H1 (cell line): Measurements from ENCODE around the gene PARD3. TPM values are rescaled to one million over a fixed set of nuclear protein-coding genes. Genes with fewer than 3 reads are reported as not detected.

Experiments
- CTCF ChIA-PET: fragments of 300-600 bp; sonication (Branson Sonifier 250); formaldehyde crosslinking; loops from one replicate; lab custom pipeline; 2021; ENCODE audit not compliant: partially characterized antibody; lab: Charles Lee
- POLR2A ChIA-PET: fragments of 300-600 bp; sonication (Branson Sonifier 250); formaldehyde crosslinking; loops from one replicate; lab custom pipeline; 2021; ENCODE audit warnings: inconsistent platforms; ENCODE audit not compliant: partially characterized antibody; lab: Charles Lee
- DNase-seq, 2 experiments: peaks; one replicate each; pipeline versions ENCODE4 v3.0.0 to v3.0.0-alpha.2; 2010 to 2022; ENCODE audit warnings: low spot score in 2 of 2, low read depth in 1 of 2, mixed read lengths in 1 of 2
- FAIRE-seq: peaks from 2 replicates; lab custom pipeline; 2011; peaks lifted over from hg19 to GRCh38; lab: Jason Lieb, UNC
- H2AFZ ChIP-seq: 2 replicates; pipeline ENCODE4 v1.8.1; 2012; ENCODE audit warnings: low read length, inconsistent platforms
- H2AK5ac ChIP-seq: 2 replicates; pipeline ENCODE4 v1.6.1; 2013; ENCODE audit warnings: low read depth, low read length
- H2BK120ac ChIP-seq: replicated peaks from 2 replicates; pipeline ENCODE3; 2013; ENCODE audit warnings: low read depth, low read length, inconsistent platforms
- H2BK12ac ChIP-seq: 2 replicates; pipeline ENCODE4 v1.6.1; 2013; ENCODE audit warnings: low read depth, low read length
- H2BK15ac ChIP-seq: 2 replicates; pipeline ENCODE4 v1.6.1; 2013; ENCODE audit warnings: low read length
- H2BK20ac ChIP-seq: 2 replicates; pipeline ENCODE4 v1.6.1; 2013; ENCODE audit warnings: low read length
- H2BK5ac ChIP-seq: 2 replicates; pipeline ENCODE4 v1.6.1; 2013; ENCODE audit warnings: low read depth, low read length
- H3K14ac ChIP-seq: 2 replicates; pipeline ENCODE4 v1.6.1; 2013; ENCODE audit warnings: inconsistent platforms; ENCODE audit not compliant: insufficient read length
- H3K18ac ChIP-seq: 2 replicates; pipeline ENCODE4 v1.6.1; 2013; ENCODE audit warnings: low read length; ENCODE audit errors: extremely low read depth
- H3K23ac ChIP-seq: 2 replicates; pipeline ENCODE4 v1.6.1; 2013; ENCODE audit warnings: inconsistent platforms; ENCODE audit not compliant: insufficient read length
- H3K23me2 ChIP-seq: 2 replicates; pipeline ENCODE4 v1.6.1; 2013; ENCODE audit warnings: low read depth, low read length
- H3K27ac ChIP-seq: 2 replicates; pipeline ENCODE4 v1.6.1; 2011; ENCODE audit warnings: low read depth, low read length, inconsistent platforms
- H3K27me3 ChIP-seq, 4 experiments: replicated peaks in 1 of 4; 1 replicate in 1 of 4; 2 replicates in 3 of 4; pipeline versions ENCODE4 v1.6.1 to v1.8.1; 2011 to 2013; ENCODE audit warnings: low read length in 3 of 4, mild to moderate bottlenecking in 3 of 4, inconsistent platforms in 2 of 4, mixed read lengths in 2 of 4, moderate library complexity in 1 of 4; ENCODE audit not compliant: control insufficient read depth in 3 of 4, insufficient read depth in 3 of 4; ENCODE audit errors: extremely low read depth in 1 of 4
- H3K36me3 ChIP-seq, 4 experiments: 2 replicates each; pipeline versions ENCODE4 v1.6.1 to v1.8.1; 2011 to 2013; ENCODE audit warnings: mild to moderate bottlenecking in 4 of 4, low read length in 3 of 4, moderate library complexity in 2 of 4, control low read depth in 1 of 4, inconsistent platforms in 1 of 4; ENCODE audit not compliant: insufficient read depth in 4 of 4, control insufficient read depth in 2 of 4
- H3K4ac ChIP-seq: replicated peaks from 2 replicates; pipeline ENCODE3; 2013; ENCODE audit warnings: low read length, low read depth, mixed read lengths, inconsistent platforms; ENCODE audit not compliant: insufficient read length
- H3K4me1 ChIP-seq, 4 experiments: replicated peaks in 1 of 4; 1 replicate in 1 of 4; 2 replicates in 3 of 4; pipeline versions ENCODE4 v1.6.1 to v1.8.1; 2011 to 2013; ENCODE audit warnings: low read length in 3 of 4, inconsistent platforms in 2 of 4, mixed read lengths in 1 of 4; ENCODE audit not compliant: insufficient read depth in 4 of 4, control insufficient read depth in 3 of 4
- H3K4me2 ChIP-seq, 2 experiments: 2 replicates each; pipeline versions ENCODE4 v1.6.1 to v1.8.1; 2011 to 2013; ENCODE audit warnings: low read depth in 2 of 2, low read length in 2 of 2, control low read depth in 1 of 2, inconsistent platforms in 1 of 2, mild to moderate bottlenecking in 1 of 2; ENCODE audit not compliant: insufficient read depth in 1 of 2
- H3K4me3 ChIP-seq, 4 experiments: fragments of 200-600, 300-600 bp in 1 of 4; sonication (generic), shearing (Covaris generic), sonication (Bioruptor Twin) in 1 of 4; 2 replicates each; pipeline versions ENCODE4 v1.5.1 to v1.8.1; 2011 to 2016; ENCODE audit warnings: low read length in 4 of 4, low read depth in 3 of 4, control low read depth in 2 of 4, inconsistent platforms in 2 of 4, mild to moderate bottlenecking in 2 of 4, mixed read lengths in 1 of 4, moderate library complexity in 1 of 4; ENCODE audit not compliant: insufficient read depth in 2 of 4; ENCODE audit errors: extremely low read depth in 1 of 4
- H3K56ac ChIP-seq: replicated peaks from 2 replicates; pipeline ENCODE3; 2013; ENCODE audit warnings: low read depth, mild to moderate bottlenecking, mixed read lengths, low read length, inconsistent platforms; ENCODE audit not compliant: insufficient read length
- H3K79me1 ChIP-seq: 2 replicates; pipeline ENCODE4 v1.6.1; 2013; ENCODE audit warnings: low read depth, low read length, control low read depth
- H3K79me2 ChIP-seq, 2 experiments: 2 replicates each; pipeline versions ENCODE4 v1.6.1 to v1.8.1; 2012 to 2013; ENCODE audit warnings: low read length in 2 of 2, mild to moderate bottlenecking in 2 of 2, inconsistent platforms in 1 of 2; ENCODE audit not compliant: insufficient read depth in 2 of 2, control insufficient read depth in 1 of 2
- H3K9ac ChIP-seq, 4 experiments: replicated peaks in 1 of 4; 1 replicate in 1 of 4; 2 replicates in 3 of 4; pipeline versions ENCODE4 v1.6.1 to v1.8.1; 2011 to 2013; ENCODE audit warnings: low read depth in 3 of 4, low read length in 3 of 4, control low read depth in 2 of 4, mild to moderate bottlenecking in 2 of 4, moderate library complexity in 2 of 4, inconsistent platforms in 1 of 4; ENCODE audit errors: extremely low read depth in 1 of 4
- H3K9me3 ChIP-seq, 2 experiments: 2 replicates each; pipeline versions ENCODE4 v1.6.1 to v1.8.1; 2012 to 2013; ENCODE audit warnings: mild to moderate bottlenecking in 2 of 2, moderate library complexity in 2 of 2, control low read depth in 1 of 2, inconsistent platforms in 1 of 2, low read depth in 1 of 2, low read length in 1 of 2, mixed read lengths in 1 of 2; ENCODE audit not compliant: insufficient read depth in 2 of 2
- H4K20me1 ChIP-seq, 2 experiments: replicated peaks in 1 of 2; 2 replicates each; pipeline versions ENCODE3 to v1.8.1; 2011 to 2013; ENCODE audit warnings: inconsistent platforms in 2 of 2, low read length in 2 of 2, mild to moderate bottlenecking in 1 of 2; ENCODE audit not compliant: insufficient read depth in 2 of 2, control insufficient read depth in 1 of 2
- H4K5ac ChIP-seq: 2 replicates; pipeline ENCODE4 v1.6.1; 2013; ENCODE audit warnings: low read length, low read depth, mixed read lengths, inconsistent platforms; ENCODE audit not compliant: insufficient read length
- H4K8ac ChIP-seq: 2 replicates; pipeline ENCODE4 v1.8.0; 2013; ENCODE audit warnings: mild to moderate bottlenecking, moderate library complexity, low read length, inconsistent platforms; ENCODE audit not compliant: insufficient read depth; ENCODE audit errors: extremely low read depth
- H4K91ac ChIP-seq: replicated peaks from 2 replicates; pipeline ENCODE3; 2013; ENCODE audit warnings: low read length, mixed read lengths, inconsistent platforms; ENCODE audit not compliant: insufficient read length
- BCL11A ChIP-seq, 2 experiments: IDR thresholded peaks; one replicate each; pipeline ENCODE4 v1.6.1; 2011; ENCODE audit warnings: low read depth in 2 of 2, low read length in 2 of 2, mild to moderate bottlenecking in 2 of 2
- CBX5 ChIP-seq: fragments of 300-800, 300-1000 bp; sonication (generic); IDR thresholded peaks from 2 replicates; pipeline ENCODE4 v1.7.1; 2016; ENCODE audit warnings: antibody characterized with exemption, low read length, low read depth
- FOSL1 ChIP-seq: IDR thresholded peaks from 2 replicates; pipeline ENCODE4 v1.6.1; 2011; ENCODE audit warnings: mild to moderate bottlenecking, low read depth, low read length, moderate library complexity; ENCODE audit not compliant: insufficient read depth
- GABPA ChIP-seq: IDR thresholded peaks from 2 replicates; pipeline ENCODE4 v1.6.1; 2011; ENCODE audit warnings: mild to moderate bottlenecking, low read length, moderate library complexity, borderline replicate concordance; ENCODE audit not compliant: insufficient read depth
- JUND ChIP-seq: IDR thresholded peaks from 2 replicates; pipeline ENCODE4 v1.6.1; 2011; ENCODE audit warnings: mild to moderate bottlenecking, improper control_type of control experiment, low read length
- NRF1 ChIP-seq: IDR thresholded peaks from 2 replicates; pipeline ENCODE4 v1.6.1; 2011; ENCODE audit warnings: mild to moderate bottlenecking, low read depth, low read length, improper control_type of control experiment
- SAP30 ChIP-seq: fragments of 300-600 bp; sonication (generic); IDR thresholded peaks from 2 replicates; pipeline ENCODE4 v1.7.1; 2012; ENCODE audit warnings: low read length, moderate library complexity, mild to moderate bottlenecking, inconsistent platforms; ENCODE audit not compliant: insufficient read depth, insufficient replicate concordance
- SP1 ChIP-seq: IDR thresholded peaks from 2 replicates; pipeline ENCODE4 v1.6.1; 2011; ENCODE audit warnings: low read depth, low read length
- TAF7 ChIP-seq: optimal IDR thresholded peaks from 2 replicates; pipeline ENCODE3; 2011; ENCODE audit warnings: low read depth, mild to moderate bottlenecking, inconsistent platforms, low read length, moderate library complexity, borderline replicate concordance
- TCF12 ChIP-seq: IDR thresholded peaks from 2 replicates; pipeline ENCODE4 v1.6.1; 2011; ENCODE audit warnings: low read depth, mild to moderate bottlenecking, low read length
- YY1 ChIP-seq: IDR thresholded peaks from 2 replicates; pipeline ENCODE4 v1.6.1; 2011; ENCODE audit warnings: low read depth, mild to moderate bottlenecking, low read length
- WGBS, 2 experiments: shearing (Covaris generic) in 1 of 2; methylation state at CpG; one replicate each; pipeline versions ENCODE4 v1.1.6 to v1.1.7; 2013 to 2015; ENCODE audit warnings: low lambda C conversion rate in 2 of 2, mixed read lengths in 2 of 2, inconsistent platforms in 1 of 2, low coverage in 1 of 2, missing lambda C conversion rate in 1 of 2; ENCODE audit not compliant: insufficient replicate concordance in 2 of 2, insufficient coverage in 1 of 2, insufficient read length in 1 of 2; ENCODE audit errors: extremely low coverage in 1 of 2, missing lambda C conversion rate in 1 of 2; 5-methylcytosine and 5-hydroxymethylcytosine counted together
- polyA plus RNA-seq, 7 experiments: library from polyadenylated mRNA; depleted of rRNA in 3 of 7; stranded (reverse) in 5 of 7; unstranded in 2 of 7; fragments of >200 nt in 5 of 7; fragments of 200-250 nt in 2 of 7; gene quantifications; 1 replicate in 5 of 7; 2 replicates in 1 of 7; 4 replicates in 1 of 7; pipeline versions ENCODE4 v1.2.1 to v1.2.3, GENCODE V29; 2011 to 2013; ENCODE audit warnings: missing spikeins in 2 of 7, mixed read lengths in 2 of 7
- total RNA-seq: library from RNA; stranded (reverse); fragmentation: NEBNext Ultra II Directional; extraction: Animal tissue kit (Norgen Biotek cat#: 25700); gene quantifications from 2 replicates; pipeline ENCODE4 v1.2.1, GENCODE V29; 2021
- TF ChIP-seq, protein P1 (sequence below), 3 experiments: IDR thresholded peaks; 1 replicate in 2 of 3; 2 replicates in 1 of 3; pipeline versions ENCODE4 v1.5.1 to v1.6.1; 2011; ENCODE audit warnings: low read length in 3 of 3, mild to moderate bottlenecking in 3 of 3, inconsistent platforms in 2 of 3, low read depth in 1 of 3, moderate library complexity in 1 of 3; ENCODE audit not compliant: insufficient read depth in 1 of 3; ENCODE audit errors: control extremely low read depth in 1 of 3

Gene PARD3
- total and polyA plus RNA-seq, 2 of the 8 experiments (the other 6 are each of a cell fraction or from before 2014, with no cell fraction given) = 19.7 to 49.1 TPM

DNA sequence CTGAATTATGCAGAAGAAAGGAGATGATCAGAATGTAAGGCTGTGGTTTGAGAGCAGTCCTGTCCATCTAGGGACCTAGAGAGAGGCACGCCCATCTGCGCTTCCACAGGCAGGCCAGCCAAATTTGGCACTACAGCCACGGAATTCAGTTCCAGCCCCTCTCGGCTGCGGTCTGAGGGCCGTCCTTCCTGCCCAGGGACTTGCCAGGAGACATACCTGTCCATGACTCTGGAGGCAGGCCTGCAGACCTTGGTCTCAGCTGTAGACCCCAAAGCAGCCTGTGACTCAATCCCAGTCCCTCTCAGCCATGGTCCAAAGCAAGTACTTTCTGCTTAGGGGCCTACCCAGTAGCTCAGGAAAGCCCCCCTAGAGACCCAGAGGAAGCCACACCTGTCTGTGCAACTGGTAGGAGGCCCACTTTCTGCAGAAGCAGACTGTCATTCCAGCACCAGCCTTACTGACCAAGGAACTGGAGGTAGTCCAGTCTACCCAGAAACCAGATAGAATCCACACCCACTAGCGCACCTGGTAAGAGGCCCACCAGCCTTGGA, 720.9 kb downstream of the PARD3 start:
- Histone ChIP-seq H2AK5ac (no peak overlapping the region), H4K20me1 (no peaks in the 10 kb centered on the region), H2BK20ac (no peak overlapping the region), H2BK12ac (no peak overlapping the region), H3K4me2 (no peak overlapping the region), H3K4ac (no peak overlapping the region), H4K8ac (no peak overlapping the region), H3K18ac (no peak overlapping the region), H3K23me2 (no peaks in the 10 kb centered on the region; the same call in 1 of the 2 replicates), H2BK5ac (no peak overlapping the region), H3K56ac (no peak overlapping the region), H3K14ac (no peak overlapping the region), H3K27me3 (no peaks in the 10 kb centered on the region), H3K23ac (no peak overlapping the region), H3K4me1 (no peaks in the 10 kb centered on the region), H3K79me2 (no peaks in the 10 kb centered on the region), H4K91ac (no peak overlapping the region), H2BK15ac (no peak overlapping the region), H3K4me3 (no peak overlapping the region), H3K9me3 (0 out of 4 replicates have a peak, but pooled peaks cover 0 to 4% of the 10 kb centered on the region in 2 experiments), H3K79me1 (no peaks in the 10 kb centered on the region), H3K36me3 (no peaks in the 10 kb centered on the region), H2AFZ (no peak overlapping the region), H4K5ac (no peak overlapping the region), H3K27ac (no peak overlapping the region), H3K9ac (no peak overlapping the region), H2BK120ac (no peak overlapping the region)
- CTCF ChIA-PET = no interaction called here
- POLR2A ChIA-PET = no interaction called here
- FAIRE-seq (no peak), DNase-seq (no peak)
- 93% methylated on average over 7 of the region's 7 CpGs; no CpG with 5 or more reads in 1 of the 2 experiments for WGBS, 2 experiments
- TF ChIP-seq YY1 (no peak), BCL11A (IDR thresholded peaks at IDR 0.05; ENCODE audit: low read depth in 2 of 2, low read length in 2 of 2) (no peak), FOSL1 (no peak), TAF7 (no peak), CBX5 (no peak), NRF1 (no peak), GABPA (no peak), JUND (no peak), SAP30 (no peak), SP1 (no peak), TCF12 (no peak)
- TF ChIP-seq, protein P1, sequence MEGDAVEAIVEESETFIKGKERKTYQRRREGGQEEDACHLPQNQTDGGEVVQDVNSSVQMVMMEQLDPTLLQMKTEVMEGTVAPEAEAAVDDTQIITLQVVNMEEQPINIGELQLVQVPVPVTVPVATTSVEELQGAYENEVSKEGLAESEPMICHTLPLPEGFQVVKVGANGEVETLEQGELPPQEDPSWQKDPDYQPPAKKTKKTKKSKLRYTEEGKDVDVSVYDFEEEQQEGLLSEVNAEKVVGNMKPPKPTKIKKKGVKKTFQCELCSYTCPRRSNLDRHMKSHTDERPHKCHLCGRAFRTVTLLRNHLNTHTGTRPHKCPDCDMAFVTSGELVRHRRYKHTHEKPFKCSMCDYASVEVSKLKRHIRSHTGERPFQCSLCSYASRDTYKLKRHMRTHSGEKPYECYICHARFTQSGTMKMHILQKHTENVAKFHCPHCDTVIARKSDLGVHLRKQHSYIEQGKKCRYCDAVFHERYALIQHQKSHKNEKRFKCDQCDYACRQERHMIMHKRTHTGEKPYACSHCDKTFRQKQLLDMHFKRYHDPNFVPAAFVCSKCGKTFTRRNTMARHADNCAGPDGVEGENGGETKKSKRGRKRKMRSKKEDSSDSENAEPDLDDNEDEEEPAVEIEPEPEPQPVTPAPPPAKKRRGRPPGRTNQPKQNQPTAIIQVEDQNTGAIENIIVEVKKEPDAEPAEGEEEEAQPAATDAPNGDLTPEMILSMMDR (IDR thresholded peaks at IDR 0.05; ENCODE audit: control extremely low read depth in 1 of 3, insufficient read depth in 1 of 3, low read depth in 1 of 3, low read length in 3 of 3) = no peak
